ENCODE data around the gene CLIP4.
A peak's percentile ranks its signal among the peaks of the same experiment; 100 is the strongest.
"Not testable (repeated sequence)": the region's sequence is repeated elsewhere in the genome, so short reads cannot be mapped to it uniquely, and the experiment has no call there.

Gene CLIP4

GRCh38 chr2:29100564-29100963 is 14.7 kb upstream of the CLIP4 start:
- DNase-seq = no peak

GRCh38 chr2:29104688-29105087 is 10.5 kb upstream of the CLIP4 start:
- no peak for DNase-seq

GRCh38 chr2:29105375-29105774 is 9.8 kb upstream of the CLIP4 start:
- no peak for DNase-seq

GRCh38 chr2:29106256-29106655 is 9.0 kb upstream of the CLIP4 start:
- no peak for DNase-seq

GRCh38 chr2:29106980-29107388 is 8.2 kb upstream of the CLIP4 start:
- DNase-seq = peak; percentile 47

GRCh38 chr2:29107547-29107946 is 7.7 kb upstream of the CLIP4 start:
- DNase-seq = not testable (repeated sequence)

GRCh38 chr2:29108225-29108624 is 7.0 kb upstream of the CLIP4 start:
- DNase-seq = no peak

GRCh38 chr2:29109246-29109645 is 6.0 kb upstream of the CLIP4 start:
- DNase-seq = no peak

GRCh38 chr2:29110916-29111535 is 4.2 kb upstream of the CLIP4 start:
- peak; percentile 11 for DNase-seq

GRCh38 chr2:29112379-29112778 is 2.8 kb upstream of the CLIP4 start:
- DNase-seq = no peak

- no peak for DNase-seq
These were observed 2.1 kb upstream of the CLIP4 start for GRCh38 chr2:29113027-29113686.

- DNase-seq = peak; percentile 85
These were observed 1.3 kb upstream of the CLIP4 start for GRCh38 chr2:29113891-29114321.

GRCh38 chr2:29114586-29114945 is 649 bp upstream of the CLIP4 start:
- no peak for DNase-seq

- no peak for DNase-seq
These were observed 874 bp downstream of the CLIP4 start for GRCh38 chr2:29115797-29116781.

- no peak for DNase-seq
These were observed 2.6 kb downstream of the CLIP4 start for GRCh38 chr2:29117636-29118303.

GRCh38 chr2:29119211-29119610 is 4.0 kb downstream of the CLIP4 start:
- DNase-seq = no peak

- no peak for DNase-seq
These were observed 5.6 kb downstream of the CLIP4 start for GRCh38 chr2:29120846-29121245.

GRCh38 chr2:29123617-29124349 is 8.6 kb downstream of the CLIP4 start:
- DNase-seq = no peak

GRCh38 chr2:29124504-29124903 is 9.3 kb downstream of the CLIP4 start:
- no peak for DNase-seq

GRCh38 chr2:29129586-29130281 is 14.5 kb downstream of the CLIP4 start:
- no peak for DNase-seq

- no peak for DNase-seq
These were observed 15.1 kb downstream of the CLIP4 start for GRCh38 chr2:29130295-29130694.

- no peak for DNase-seq
These were observed 19.7 kb downstream of the CLIP4 start for GRCh38 chr2:29134933-29135332.
